HG02571 (cell line): ENCODE results near the gene MTIF3.

ENCODE experiments used
- ATAC-seq: cut with Tn5 transposase; IDR thresholded peaks from one replicate; pipeline ENCODE4 v1.9.1; 2021; ENCODE audit warnings: mild to moderate bottlenecking, moderate library complexity; ENCODE audit not compliant: unreplicated experiment

MTIF3 gene

GRCh38 chr13:27449936-27450828 is at the start of gene MTIF3:
Gene MTIF3 (minus strand): TSS chr13:27450564. CDS start chr13:27440448, 10,116 bp downstream.
- peak; percentile 82 for ATAC-seq

GRCh38 chr13:27497563-27498230 is 47.3 kb upstream of the MTIF3 start:
- no peak for ATAC-seq

- no peak for ATAC-seq
These were observed 46.3 kb upstream of the MTIF3 start for GRCh38 chr13:27496536-27497273.

- no peak for ATAC-seq
These were observed 45.6 kb upstream of the MTIF3 start for GRCh38 chr13:27496006-27496405.

- ATAC-seq, result no peak
These were observed 45.2 kb upstream of the MTIF3 start for GRCh38 chr13:27495551-27495950.

GRCh38 chr13:27493981-27494380 is 43.6 kb upstream of the MTIF3 start:
- ATAC-seq, result no peak

GRCh38 chr13:27489456-27489855 is 39.1 kb upstream of the MTIF3 start:
- ATAC-seq, result no peak

- no peak for ATAC-seq
These were observed 37.4 kb upstream of the MTIF3 start for GRCh38 chr13:27487776-27488175.

GRCh38 chr13:27483421-27483820 is 33.1 kb upstream of the MTIF3 start:
- no peak for ATAC-seq

GRCh38 chr13:27482983-27483382 is 32.6 kb upstream of the MTIF3 start:
- ATAC-seq, result peak; percentile 82

GRCh38 chr13:27481766-27482165 is 31.4 kb upstream of the MTIF3 start:
- ATAC-seq, result no peak

- peak; percentile 61 for ATAC-seq
These were observed 26.8 kb upstream of the MTIF3 start for GRCh38 chr13:27476943-27477703.

- ATAC-seq, result no peak
These were observed 24.4 kb upstream of the MTIF3 start for GRCh38 chr13:27474751-27475268.

- no peak for ATAC-seq
These were observed 22.6 kb upstream of the MTIF3 start for GRCh38 chr13:27472941-27473340.

- no peak for ATAC-seq
These were observed 22.1 kb upstream of the MTIF3 start for GRCh38 chr13:27472441-27472840.

- ATAC-seq, result no peak
These were observed 19.9 kb upstream of the MTIF3 start for GRCh38 chr13:27470075-27470820.

- ATAC-seq, result no peak
These were observed 16.1 kb upstream of the MTIF3 start for GRCh38 chr13:27466513-27466912.

- no peak for ATAC-seq
These were observed 15.2 kb upstream of the MTIF3 start for GRCh38 chr13:27465611-27466010.

GRCh38 chr13:27463500-27463899 is 13.1 kb upstream of the MTIF3 start:
- ATAC-seq, result no peak
